GM18873 (cell line): Measurements from ENCODE around the gene RPL10.
A peak's percentile ranks its signal among the peaks of the same experiment; 100 is the strongest.

Experiments used
- ATAC-seq: cut with Tn5 transposase; IDR thresholded peaks from one replicate; pipeline ENCODE4 v1.9.1; 2021; ENCODE audit warnings: mild to moderate bottlenecking, moderate library complexity, moderate number of reproducible peaks; ENCODE audit not compliant: unreplicated experiment, low FRiP score

The RPL10 gene

GRCh38 chrX:154397888-154398667 lies at the start of gene RPL10:
Gene RPL10 (plus strand): TSS chrX:154398377. CDS start chrX:154398520, 143 bp downstream.
- peak; percentile 65 for ATAC-seq

GRCh38 chrX:154348646-154349358 lies 49.4 kb upstream of the RPL10 start:
- ATAC-seq = no peak

GRCh38 chrX:154349359-154349935 lies 48.7 kb upstream of the RPL10 start:
- ATAC-seq = no peak

GRCh38 chrX:154349979-154350378 lies 48.2 kb upstream of the RPL10 start:
- ATAC-seq = no peak

GRCh38 chrX:154350429-154351182 lies 47.6 kb upstream of the RPL10 start:
- no peak for ATAC-seq

- no peak for ATAC-seq
Observed at GRCh38 chrX:154351183-154352011, 46.8 kb upstream of the RPL10 start.

GRCh38 chrX:154352012-154352401 lies 46.2 kb upstream of the RPL10 start:
- no peak for ATAC-seq

GRCh38 chrX:154352466-154352865 lies 45.7 kb upstream of the RPL10 start:
- no peak for ATAC-seq

GRCh38 chrX:154353172-154353843 lies 44.9 kb upstream of the RPL10 start:
- ATAC-seq = no peak

GRCh38 chrX:154354013-154354412 lies 44.2 kb upstream of the RPL10 start:
- ATAC-seq = no peak

- ATAC-seq = no peak
Observed at GRCh38 chrX:154354516-154354915, 43.7 kb upstream of the RPL10 start.

GRCh38 chrX:154355094-154355775 lies 42.9 kb upstream of the RPL10 start:
- no peak for ATAC-seq

GRCh38 chrX:154355776-154356140 lies 42.4 kb upstream of the RPL10 start:
- no peak for ATAC-seq

- no peak for ATAC-seq
Observed at GRCh38 chrX:154356596-154356995, 41.6 kb upstream of the RPL10 start.

GRCh38 chrX:154357205-154357604 lies 41.0 kb upstream of the RPL10 start:
- no peak for ATAC-seq

- ATAC-seq = no peak
Observed at GRCh38 chrX:154358011-154358410, 40.2 kb upstream of the RPL10 start.

GRCh38 chrX:154358829-154359228 lies 39.3 kb upstream of the RPL10 start:
- no peak for ATAC-seq

GRCh38 chrX:154359362-154360154 lies 38.6 kb upstream of the RPL10 start:
- no peak for ATAC-seq
